ENCODE results near the gene CCDC18.
"Not testable (repeated sequence)": the region's sequence is repeated elsewhere in the genome, so short reads cannot be mapped to it uniquely, and the experiment has no call there.

Gene CCDC18

DNA sequence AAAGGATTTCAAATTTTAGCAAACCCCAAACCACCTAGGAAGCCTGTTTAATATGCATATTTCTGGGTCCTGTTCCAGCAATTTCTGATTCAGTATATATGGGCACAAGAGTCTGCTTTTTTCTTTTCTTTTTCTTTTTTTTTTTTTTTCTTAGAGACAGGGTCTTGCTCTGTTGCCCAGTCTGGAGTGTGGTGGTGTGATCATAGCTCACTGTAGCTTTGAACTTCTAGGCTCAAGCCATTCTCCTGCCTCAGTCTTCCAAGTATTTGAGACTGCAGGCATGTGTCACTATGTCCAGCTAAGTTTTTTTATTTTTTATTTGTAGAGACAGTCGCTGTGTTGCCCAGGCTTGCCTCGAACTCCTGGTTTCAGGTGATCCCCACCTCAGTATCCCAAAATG is 34.8 kb downstream of the CCDC18 start:
- no peak overlapping the region for H3K4me3 ChIP-seq (ENCODE audit: low read depth, low read length)
- TF ChIP-seq, protein P1, sequence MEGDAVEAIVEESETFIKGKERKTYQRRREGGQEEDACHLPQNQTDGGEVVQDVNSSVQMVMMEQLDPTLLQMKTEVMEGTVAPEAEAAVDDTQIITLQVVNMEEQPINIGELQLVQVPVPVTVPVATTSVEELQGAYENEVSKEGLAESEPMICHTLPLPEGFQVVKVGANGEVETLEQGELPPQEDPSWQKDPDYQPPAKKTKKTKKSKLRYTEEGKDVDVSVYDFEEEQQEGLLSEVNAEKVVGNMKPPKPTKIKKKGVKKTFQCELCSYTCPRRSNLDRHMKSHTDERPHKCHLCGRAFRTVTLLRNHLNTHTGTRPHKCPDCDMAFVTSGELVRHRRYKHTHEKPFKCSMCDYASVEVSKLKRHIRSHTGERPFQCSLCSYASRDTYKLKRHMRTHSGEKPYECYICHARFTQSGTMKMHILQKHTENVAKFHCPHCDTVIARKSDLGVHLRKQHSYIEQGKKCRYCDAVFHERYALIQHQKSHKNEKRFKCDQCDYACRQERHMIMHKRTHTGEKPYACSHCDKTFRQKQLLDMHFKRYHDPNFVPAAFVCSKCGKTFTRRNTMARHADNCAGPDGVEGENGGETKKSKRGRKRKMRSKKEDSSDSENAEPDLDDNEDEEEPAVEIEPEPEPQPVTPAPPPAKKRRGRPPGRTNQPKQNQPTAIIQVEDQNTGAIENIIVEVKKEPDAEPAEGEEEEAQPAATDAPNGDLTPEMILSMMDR (IDR thresholded peaks at IDR 0.05; ENCODE audit: borderline replicate concordance, insufficient read depth, low read depth, low read length), result no peak

- TF ChIP-seq, protein P1 (IDR thresholded peaks at IDR 0.05; ENCODE audit: borderline replicate concordance, insufficient read depth, low read depth, low read length), result no peak
- no peak overlapping the region for H3K4me3 ChIP-seq (ENCODE audit: low read depth, low read length)
These were observed 38.9 kb downstream of the CCDC18 start for GRCh38 chr1:93219443-93219842.

DNA sequence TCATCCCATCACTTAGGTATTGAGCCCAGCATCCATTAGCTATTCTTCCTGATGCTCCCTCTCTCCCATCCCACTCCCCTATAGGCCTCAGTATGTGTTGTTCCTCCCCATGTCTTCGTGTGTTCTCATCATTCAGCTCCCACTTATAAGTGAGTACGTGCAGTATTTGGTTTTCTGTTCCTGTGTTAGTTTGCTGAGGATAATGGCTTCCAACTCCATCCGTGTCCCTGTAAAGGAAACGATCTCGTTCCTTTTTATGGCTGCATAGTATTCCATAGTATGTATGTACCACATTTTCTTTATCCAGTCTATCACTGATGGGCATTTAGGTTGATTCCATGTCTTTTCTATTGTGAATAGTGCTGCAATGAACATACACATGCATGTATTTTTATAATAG is 40.2 kb downstream of the CCDC18 start:
- not testable (repeated sequence) for H3K4me3 ChIP-seq (ENCODE audit: low read depth, low read length)

GRCh38 chr1:93221913-93222312 is 41.4 kb downstream of the CCDC18 start:
- TF ChIP-seq, protein P1 (IDR thresholded peaks at IDR 0.05; ENCODE audit: borderline replicate concordance, insufficient read depth, low read depth, low read length), result no peak
- H3K4me3 ChIP-seq (ENCODE audit: low read depth, low read length), result no peak overlapping the region

DNA sequence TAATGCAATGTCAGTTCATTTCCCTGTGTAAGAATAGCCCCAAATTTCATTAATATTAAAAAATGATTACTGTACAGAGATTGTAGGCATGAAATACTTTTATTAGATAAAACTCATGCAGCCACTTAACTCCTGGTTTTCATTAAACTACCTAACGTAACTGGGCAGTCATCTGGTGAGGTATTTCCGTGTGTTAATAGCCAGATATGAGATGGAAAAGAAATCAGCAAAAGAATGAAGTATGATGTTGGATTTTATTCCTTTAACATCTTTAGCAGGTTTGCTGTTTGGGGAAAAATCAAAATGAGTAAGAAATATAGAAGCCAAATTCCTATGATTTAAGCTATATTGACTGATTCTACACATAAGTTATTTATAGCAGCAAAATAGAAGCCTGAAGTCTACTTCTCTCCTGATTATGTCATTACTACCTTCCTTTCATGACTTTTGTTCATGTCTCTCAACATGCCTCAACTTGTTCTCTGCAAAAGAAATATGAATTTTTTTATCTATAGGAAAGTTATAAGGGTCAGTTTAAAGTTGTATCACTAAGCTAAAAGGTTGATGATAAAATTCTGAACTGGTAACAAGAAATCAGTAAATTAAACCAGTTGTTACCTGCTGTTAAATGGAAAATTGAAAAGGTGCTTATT is 42.6 kb downstream of the CCDC18 start:
- H3K4me3 ChIP-seq (ENCODE audit: low read depth, low read length), result no peak overlapping the region
- TF ChIP-seq, protein P1 (IDR thresholded peaks at IDR 0.05; ENCODE audit: borderline replicate concordance, insufficient read depth, low read depth, low read length), result no peak

DNA sequence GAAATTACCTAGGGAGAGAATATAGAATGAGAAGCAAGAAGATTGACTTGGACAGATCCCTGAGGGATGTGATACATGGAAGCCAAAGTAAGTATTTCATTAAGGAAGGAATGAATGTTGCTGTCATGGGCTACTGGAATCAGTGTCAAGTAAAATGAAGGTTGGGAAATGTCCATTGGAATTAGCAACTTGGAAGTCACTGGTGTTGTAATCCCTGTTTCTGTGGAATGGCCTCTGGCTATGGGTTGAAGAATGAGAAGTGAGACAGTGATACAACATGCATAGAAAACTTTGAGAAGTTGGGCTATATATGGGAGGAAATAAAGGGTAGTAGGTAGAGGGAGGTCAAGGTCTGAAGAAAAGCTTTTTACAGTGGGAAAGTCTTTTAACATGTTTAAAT is 54.7 kb downstream of the CCDC18 start:
- no peak overlapping the region for H3K4me3 ChIP-seq (ENCODE audit: low read depth, low read length)
- TF ChIP-seq, protein P1 (IDR thresholded peaks at IDR 0.05; ENCODE audit: borderline replicate concordance, insufficient read depth, low read depth, low read length), result no peak

- no peak overlapping the region for H3K4me3 ChIP-seq (ENCODE audit: low read depth, low read length)
- TF ChIP-seq, protein P1 (IDR thresholded peaks at IDR 0.05; ENCODE audit: borderline replicate concordance, insufficient read depth, low read depth, low read length), result no peak
These were observed 56.5 kb downstream of the CCDC18 start for GRCh38 chr1:93237021-93237420.

All from GM12875 (cell line).